NCI-H524 treated with DMSO at 0.1 percent for 48 hours (cell line): ENCODE data around the gene NUDT16L1.
"Not testable (repeated sequence)": the region's sequence is repeated elsewhere in the genome, so short reads cannot be mapped to it uniquely, and the experiment has no call there.

Experiments
- DNase-seq: peaks from one replicate; lab custom pipeline; 2025; lab: John Stamatoyannopoulos, UW

Gene NUDT16L1

DNA sequence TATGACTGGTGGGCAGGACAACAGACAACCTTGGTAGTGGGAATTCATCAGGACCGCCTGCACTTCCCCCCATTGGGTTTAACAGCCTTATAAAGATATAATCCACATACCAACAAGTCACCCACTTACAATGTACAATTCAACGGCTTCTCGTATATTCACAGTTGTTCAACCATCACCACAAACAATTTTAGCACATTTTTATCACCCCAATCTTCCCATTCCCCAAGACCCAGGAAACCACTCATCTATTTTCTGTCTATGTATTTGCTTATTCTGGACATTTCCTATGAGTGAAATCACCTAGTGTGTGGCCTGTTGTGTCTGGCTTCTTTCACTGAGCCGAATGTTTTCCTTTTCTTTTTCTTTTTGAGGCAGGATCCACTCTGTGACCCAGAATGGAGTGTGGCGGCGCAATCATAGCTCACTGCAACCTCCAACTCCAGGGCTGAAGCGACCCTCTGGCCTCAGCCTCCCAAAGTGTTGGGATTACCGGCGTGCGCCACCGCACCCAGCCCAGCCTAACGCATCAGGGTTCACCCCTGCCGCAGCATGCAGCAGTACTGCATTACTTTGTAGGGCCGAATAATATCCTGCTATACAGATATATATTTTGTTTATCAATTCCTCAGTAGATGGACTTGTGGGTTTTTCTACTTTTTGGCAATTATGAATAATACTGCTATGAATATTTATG, 29.9 kb downstream of the NUDT16L1 start:
- no peak for DNase-seq

DNA sequence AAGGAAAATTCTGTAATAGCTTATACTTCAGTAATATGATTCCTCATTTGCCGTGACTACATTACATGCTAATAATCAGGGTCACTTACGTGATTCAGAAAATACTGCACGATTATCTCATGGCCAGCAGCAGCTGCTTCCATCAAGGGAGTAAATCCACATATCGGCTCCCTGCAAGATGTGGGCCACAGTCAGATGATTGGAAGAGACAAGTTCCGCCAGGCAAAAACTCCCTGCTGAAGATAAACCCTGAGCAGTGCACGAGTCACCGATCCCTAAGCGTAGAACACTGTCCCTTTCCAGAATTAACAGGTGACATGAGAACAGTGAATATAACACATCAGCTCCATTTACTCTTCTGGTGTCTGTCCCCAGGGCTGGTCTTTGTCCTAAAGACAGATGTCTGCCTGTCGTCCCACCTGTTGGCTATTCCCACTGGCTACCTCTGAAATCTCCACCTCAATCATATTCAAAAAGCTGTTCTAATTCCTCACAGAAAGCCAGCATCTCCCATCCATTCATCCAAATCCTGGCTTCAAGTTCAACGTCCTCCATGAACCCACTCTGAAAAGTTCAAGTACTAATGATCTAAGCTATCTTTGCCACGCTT, 31.4 kb downstream of the NUDT16L1 start:
- no peak for DNase-seq

DNA sequence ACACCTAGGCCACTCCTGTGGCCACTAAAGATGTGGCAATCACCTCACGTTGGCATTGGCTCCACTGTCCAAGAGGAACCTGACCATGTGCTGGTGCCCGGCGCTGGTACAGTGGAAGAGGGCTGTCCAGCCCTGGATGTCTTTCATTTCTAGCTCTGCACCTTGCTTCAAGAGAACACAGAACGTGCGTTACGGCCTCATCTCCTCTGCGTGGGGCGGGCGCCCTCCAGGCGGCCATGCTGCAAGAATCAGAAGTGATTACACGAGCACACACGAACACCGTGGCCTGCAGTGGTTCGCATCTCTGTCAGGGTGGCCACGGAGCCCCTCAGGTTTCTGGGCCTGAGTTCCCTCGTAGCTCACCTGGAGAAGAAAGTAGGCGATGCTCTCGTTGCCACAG, 33.3 kb downstream of the NUDT16L1 start:
- DNase-seq = no peak

DNA sequence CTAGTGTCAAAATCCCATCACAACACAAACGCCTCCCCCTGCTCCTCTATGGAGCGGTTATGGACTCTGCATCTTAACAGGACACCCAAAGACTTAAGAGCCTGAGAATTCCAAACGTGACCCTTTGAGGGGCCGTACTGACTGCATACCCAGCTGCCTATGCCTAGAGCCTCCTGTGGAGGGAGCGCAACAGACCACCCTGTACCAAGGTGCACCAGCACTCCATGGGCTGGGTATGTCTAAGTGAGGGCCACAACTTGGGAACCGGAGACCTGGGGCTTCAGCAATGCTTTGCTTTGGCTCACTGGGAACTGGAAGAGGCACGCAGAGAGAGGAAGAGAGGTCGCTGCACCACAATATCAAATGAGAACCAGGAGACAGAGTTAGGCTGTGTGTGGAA, 35.3 kb downstream of the NUDT16L1 start:
- DNase-seq = no peak

DNA sequence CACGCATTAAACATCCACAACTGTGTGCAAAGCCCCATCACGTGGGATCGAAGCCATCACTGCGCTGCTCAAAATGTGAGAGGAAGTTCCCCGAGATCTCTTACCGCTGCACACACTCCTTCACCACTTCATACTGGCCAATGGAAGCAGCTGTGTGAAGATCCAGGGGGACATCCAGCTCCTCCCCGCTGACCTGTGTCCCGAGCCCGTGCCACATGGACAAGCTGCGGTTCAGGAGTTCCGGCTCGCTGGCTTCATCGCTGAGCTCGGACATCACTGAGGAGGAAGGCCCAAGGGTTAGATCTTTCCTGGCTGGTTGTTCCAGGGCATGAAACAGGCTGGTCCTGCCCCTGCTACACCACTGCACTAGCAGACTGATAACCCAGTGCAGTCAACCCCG, 36.5 kb downstream of the NUDT16L1 start:
- DNase-seq = no peak

DNA sequence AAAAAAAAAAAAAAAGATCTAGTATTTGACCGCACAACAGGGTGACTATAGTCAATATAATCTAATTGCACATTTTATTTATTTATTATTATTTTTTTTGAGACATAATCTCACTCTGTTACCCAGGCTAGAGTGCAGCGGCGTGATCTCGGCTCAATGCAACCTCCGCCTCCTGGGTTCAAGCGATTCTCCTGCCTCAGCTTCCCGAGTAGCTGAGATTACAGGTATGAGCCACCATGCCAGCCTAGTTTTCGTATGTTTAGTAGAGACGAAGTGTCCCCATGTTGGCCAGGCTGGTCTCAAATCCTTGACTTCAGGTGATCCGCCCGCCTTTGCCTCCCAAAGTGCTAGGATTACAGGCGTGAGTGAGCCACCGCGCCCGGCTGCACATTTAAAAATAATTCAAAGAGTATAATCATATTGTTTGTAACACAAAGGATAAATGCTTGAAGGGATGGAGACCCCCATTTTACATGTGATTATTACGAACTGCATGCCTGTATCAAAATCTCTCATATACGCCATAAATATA, 39.9 kb downstream of the NUDT16L1 start:
- no peak for DNase-seq

DNA sequence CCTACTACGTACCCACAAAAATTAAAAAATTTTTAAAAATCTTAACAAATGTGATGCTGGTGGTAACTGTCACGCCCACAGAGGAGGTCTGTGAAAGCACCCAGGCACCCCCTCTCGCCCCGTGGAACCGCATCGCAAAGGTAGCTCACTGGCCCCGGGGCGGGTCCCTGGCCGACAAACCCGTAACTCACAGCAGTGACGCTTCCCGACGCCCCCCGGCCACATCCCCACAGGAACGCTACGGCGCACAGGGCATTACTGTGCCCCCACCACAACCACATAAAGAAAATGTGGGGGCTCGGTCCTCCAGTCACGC, 40.3 kb downstream of the NUDT16L1 start:
- DNase-seq = no peak

DNA sequence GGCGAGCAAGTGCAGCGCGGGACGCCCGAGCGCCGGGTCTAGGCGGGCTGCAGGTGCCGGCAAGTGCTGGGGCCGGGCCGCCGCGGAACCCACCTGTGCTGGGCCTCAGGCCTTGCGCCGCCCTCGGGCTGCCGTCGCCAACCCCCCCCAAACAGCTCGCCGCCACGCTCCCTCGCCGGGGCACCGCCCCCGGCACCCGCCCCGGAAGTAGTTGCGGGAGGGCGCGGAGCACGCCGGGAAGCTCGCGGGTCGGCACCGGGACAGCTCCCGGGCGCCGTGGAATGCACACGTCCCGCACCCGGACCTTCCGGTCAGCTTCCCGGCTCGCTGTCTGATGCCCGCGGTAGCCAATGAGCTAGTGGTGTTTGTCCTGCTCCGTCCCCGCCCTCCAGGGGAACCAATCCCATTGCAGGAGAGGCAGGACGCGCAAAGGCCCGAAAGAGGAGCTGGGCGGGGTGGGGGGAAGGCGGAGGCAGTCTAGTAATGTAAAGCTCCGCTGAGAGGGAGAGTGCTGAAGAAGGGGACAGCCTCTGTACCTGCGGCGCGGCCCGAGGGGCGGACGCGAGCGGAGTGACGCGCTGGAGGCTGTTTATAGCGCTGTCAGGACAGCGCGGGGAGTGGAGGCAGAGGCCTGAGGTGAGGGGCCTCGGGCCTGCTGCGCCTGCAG, 40.8 kb downstream of the NUDT16L1 start, which contains the start of the genes ANKS3 and DNAAF8:
Gene ANKS3 (minus strand): TSS at position 209 of the 667 bp plus-strand sequence. CDS start 4,122 bp downstream, outside the sequence.
Gene DNAAF8 (plus strand): TSS at position 475 of the 667 bp plus-strand sequence. CDS start 1,978 bp downstream, outside the sequence.
- peak; percentile 86 for DNase-seq

DNA sequence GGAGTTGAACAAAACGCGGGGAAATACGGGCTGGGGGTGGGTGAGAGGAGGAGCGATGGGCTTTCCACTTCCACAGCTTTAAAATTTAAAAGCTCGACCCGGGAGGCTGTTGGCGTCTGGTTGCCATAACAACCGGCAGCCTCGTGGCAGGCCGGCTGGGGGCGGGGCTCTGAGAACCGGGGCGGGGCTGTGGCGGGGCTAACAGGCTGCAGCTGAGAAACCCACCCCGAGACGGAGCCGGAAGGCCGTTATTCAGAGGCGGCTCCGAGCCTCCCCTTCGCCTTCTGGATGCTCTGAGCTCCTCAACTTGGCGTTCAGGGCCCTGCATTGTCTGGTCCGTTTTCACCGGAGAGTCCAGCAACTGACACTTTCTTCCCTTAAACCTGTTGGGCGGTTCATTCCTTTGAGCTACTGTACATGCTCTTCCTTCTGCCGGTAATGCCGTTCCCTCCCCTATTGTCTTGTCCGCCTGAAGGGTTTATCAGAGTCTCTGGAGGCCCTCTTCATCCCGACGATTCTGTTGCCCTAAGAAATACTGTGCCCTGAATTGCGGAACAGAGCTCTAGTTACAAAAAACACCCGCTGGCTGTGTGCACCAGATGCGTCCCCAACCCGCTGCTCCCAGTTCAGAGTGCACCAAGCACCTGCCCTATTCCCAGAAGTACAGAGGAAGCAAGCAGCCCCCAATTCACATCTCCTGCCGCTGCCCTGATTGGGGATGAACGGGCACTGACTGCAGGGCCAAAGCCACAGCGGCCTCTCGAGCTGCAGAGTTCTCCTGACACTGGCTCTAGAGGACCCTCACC, 41.6 kb downstream of the NUDT16L1 start:
- no peak for DNase-seq

DNA sequence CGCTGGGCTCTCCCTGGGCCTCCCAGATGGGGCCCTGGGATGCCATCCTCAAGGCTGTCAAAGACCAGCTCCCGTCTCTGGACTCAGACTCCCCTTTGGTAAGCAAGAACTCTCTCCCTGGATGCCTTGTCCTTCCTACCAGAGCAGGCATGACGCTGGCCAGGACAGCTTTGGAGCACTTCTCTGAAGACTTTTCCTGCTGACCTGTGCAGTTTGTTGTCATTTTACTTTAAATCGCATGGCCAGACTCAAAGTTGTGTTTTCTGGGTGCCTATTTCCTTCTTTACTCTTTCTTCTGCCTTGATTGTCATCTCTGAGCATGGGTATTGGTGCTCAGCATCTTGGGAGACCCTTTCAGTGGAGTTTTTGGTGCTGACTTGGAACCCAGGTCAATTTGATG, 43.2 kb downstream of the NUDT16L1 start:
- DNase-seq = no peak

DNA sequence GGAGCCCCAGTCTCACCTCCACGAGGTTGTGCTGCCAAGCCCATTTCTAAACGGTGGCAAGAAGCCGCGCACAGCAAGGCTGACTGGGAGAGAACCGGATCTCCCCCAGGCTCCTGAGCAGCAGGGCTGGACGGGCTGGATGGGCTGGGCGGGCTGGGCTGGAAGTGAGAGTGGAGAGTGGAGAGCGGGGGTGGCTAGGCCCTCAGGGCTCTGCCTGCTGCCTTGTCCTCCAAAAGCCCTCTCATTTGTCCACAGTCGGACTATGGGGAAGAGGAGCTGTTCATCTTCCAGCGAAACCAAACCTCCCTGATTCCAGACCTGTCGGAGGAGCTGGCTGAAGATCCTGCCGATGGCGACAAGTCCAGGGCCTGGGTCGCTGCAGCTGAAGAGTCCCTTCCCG, 44.2 kb downstream of the NUDT16L1 start:
- no peak for DNase-seq

DNA sequence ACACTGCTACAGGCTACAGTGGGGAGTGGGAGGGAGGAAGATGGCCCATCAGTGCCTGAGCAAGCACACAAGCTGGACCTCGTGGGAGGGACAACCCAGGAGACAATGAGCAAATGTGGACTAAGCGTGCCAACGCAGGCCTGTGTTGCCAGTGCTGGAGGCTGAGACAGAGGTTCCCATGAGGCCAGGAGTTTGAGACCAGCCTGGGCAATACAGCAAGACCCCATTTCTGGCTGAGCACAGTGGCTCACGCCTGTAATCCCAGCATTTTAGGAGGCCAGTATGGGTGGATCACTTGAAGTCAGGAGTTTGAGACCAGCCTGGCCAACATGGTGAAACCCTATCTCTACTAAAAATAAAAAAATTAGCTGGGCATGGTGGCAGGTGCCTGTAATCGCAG, 45.0 kb downstream of the NUDT16L1 start:
- DNase-seq = not testable (repeated sequence)

DNA sequence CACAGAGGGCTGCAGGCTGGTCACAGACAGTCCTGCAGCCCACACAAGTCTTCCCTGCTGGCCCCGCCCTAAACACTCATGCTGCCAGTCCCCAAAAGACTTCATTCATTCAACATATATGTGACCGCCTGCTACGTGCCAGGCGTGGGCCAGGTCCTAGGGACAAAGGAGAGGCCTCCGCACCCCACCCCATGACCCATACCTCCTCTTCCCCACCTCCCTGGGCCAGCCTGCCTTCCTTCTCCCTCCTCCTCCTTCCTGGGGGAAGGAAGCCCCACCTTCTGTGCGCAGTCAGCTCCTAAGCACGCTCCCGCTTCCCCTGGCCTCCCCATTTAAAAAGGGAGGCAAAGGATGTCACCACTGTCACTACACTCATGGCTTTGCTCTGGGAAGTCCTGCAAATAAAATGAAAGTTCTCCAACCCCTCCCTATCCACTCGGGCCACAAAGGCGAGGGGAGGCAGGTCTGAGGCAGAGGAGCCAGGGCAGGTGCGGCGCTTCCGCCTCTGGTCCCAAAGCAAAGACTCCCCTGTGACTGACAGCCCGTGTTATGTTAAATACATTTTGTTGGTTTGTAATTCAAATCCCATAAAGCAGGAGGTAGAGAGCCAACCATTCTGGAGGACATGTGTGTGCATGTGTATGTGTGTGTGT, 50.0 kb downstream of the NUDT16L1 start:
- no peak for DNase-seq

DNA sequence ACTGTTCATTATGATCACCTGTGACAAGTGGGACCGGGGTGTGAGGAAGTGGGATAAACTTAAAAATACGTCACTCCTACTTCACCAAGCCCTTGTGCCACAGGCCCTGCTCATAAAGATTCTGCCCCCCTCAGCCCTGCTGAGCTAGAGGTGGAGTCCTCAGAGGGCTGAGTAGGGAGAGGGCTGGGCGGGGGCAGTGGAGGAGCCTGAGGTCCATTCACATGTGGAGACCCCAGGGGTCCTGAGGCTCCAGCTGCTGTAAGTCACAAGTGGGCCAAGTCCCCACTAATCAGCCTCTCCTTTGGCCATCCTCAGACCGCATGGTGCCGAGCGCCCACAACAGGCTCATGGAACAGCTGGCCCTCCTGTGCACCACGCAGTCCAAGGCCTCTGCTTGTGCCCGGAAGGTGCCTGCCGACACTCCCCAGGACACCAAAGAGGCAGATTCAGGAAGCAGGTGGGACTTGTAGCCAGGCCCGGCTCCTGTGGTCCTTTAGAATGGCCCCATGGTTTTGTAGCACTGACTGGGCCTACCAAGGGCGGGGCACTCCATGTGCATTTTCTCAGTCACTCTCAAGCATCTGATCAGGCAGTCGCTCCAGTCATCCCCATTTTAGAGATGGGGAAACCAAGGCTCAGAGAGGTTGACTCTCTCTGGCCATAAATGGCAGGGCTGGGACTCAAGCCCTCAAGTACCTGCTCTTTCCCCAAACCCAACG, 51.4 kb downstream of the NUDT16L1 start:
- no peak for DNase-seq

DNA sequence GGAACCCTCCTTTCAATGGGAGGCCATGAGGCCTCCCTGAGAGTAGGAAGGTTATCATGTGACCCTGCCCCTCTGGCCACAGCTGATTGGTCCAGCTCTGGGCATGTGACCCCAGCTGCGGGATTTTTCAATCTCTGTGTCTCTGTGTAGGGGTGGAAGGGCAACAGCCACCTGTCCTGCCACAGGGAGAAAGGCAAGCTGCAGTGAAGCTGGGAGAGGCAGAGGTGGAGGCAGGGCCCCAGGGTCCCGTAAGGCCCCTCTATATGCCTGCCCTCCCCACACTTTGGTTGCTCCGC, 51.9 kb downstream of the NUDT16L1 start:
- no peak for DNase-seq
